GM23248 (cell line): Measurements from ENCODE around the gene KATNIP.

Source experiments
- EZH2 ChIP-seq: fragments of 200-600 bp; sonication (generic); IDR thresholded peaks from 2 replicates; pipeline ENCODE4 v1.6.1; 2018; ENCODE audit warnings: antibody characterized with exemption, mild to moderate bottlenecking; ENCODE audit not compliant: insufficient read depth, poor library complexity, severe bottlenecking
- EZH2phosphoT487 ChIP-seq: fragments of 200-600 bp; sonication (generic); IDR thresholded peaks from 2 replicates; pipeline ENCODE4 v1.6.1; 2018; ENCODE audit warnings: antibody characterized with exemption, moderate library complexity, mild to moderate bottlenecking, low read depth; ENCODE audit not compliant: insufficient read depth

DNA sequence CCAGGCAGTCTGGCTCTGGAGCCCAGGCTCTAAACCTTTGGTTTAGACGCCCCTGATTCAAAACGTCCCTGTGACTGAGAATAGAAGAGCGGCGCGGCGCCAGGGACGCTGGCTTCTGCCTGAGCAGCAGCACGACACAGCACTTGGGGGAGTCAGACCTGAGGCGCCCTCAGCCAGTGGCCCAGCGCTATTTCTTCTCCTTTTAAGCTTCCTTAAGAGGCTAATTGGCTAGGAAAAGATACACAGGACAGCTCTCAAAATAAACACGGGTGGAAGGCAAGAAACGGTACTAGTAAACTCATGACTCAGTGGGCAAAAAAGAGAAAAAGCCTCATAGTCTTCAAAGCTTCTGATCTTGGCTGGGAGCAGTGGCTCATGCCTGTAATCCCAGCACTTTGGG is 35.1 kb upstream of the KATNIP start:
- TF ChIP-seq EZH2 (no peak), EZH2phosphoT487 (no peak)
